ENCODE data around the gene IKZF4.

DNA sequence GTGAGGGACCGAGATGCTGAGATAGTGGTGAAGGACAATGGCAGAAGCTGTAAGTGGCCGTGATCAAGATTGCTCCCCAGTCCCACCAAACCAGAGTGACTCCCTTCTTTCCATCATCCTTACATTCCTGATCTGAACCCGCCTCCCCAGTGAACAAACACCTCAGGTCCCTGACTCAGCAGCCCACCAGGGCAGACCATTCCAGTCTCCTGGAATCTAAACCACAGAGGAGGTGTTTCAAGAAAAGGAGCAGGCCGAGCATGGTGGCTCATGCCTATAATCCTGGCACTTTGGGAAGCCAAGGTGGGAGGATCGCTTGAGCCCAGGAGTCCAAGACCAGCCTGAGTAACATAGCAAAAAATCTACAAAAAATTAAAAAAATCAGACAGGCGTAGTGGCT, 65.8 kb downstream of the IKZF4 start:
- TF ChIP-seq EZH2 (IDR thresholded peaks at IDR 0.05; ENCODE audit: borderline replicate concordance, low read length), result no peak
- TF ChIP-seq, protein P1, sequence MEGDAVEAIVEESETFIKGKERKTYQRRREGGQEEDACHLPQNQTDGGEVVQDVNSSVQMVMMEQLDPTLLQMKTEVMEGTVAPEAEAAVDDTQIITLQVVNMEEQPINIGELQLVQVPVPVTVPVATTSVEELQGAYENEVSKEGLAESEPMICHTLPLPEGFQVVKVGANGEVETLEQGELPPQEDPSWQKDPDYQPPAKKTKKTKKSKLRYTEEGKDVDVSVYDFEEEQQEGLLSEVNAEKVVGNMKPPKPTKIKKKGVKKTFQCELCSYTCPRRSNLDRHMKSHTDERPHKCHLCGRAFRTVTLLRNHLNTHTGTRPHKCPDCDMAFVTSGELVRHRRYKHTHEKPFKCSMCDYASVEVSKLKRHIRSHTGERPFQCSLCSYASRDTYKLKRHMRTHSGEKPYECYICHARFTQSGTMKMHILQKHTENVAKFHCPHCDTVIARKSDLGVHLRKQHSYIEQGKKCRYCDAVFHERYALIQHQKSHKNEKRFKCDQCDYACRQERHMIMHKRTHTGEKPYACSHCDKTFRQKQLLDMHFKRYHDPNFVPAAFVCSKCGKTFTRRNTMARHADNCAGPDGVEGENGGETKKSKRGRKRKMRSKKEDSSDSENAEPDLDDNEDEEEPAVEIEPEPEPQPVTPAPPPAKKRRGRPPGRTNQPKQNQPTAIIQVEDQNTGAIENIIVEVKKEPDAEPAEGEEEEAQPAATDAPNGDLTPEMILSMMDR (IDR thresholded peaks at IDR 0.05; ENCODE audit: low read length), result no peak
